NCI-H1105 treated with DMSO at 0.1 percent for 48 hours (cell line): Measurements from ENCODE around the gene SMPX.

Source experiments
- DNase-seq: peaks from one replicate; lab custom pipeline; 2025; lab: John Stamatoyannopoulos, UW

SMPX gene

DNA sequence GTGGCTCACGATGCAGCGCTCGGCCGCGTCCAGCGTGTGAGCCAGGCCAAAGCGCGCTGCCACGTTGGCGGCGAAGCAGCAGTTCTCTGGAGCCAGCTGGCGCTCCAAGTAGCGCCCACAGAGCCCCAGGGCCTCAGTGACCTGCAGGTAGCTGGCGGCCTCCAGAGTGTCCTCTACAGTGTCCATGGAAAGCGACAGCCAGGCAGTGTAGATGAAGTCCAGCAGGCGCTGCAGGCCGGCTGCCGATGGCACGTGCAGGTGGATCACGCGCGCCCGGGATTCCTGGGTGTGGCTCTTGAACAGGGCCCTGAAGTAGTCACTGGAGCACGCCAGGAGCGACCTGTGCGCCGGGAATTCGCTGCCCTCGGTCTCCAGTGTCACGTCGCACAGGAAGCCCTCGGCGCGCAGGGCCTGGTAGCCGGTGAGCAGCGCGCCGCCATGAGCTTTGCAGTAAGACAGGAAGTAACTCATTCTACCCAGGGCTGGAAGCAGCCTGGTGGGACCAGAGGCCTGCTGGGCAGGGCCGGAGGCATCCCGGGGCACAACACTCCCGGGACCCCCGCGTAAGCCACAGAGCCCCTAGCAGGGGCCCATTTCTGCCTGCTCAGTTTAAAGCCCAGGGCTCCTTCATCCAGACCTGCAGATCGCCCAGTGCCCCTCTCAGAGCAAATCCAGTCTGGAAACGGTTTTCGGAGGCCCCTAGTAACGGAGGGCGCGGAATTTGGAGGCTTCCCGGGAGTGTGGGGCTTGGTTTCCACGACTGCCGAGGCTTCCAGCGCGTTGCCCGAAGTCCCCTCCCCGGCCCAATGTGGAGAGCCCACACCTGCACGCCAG lies 100.4 kb downstream of the SMPX start:
- DNase-seq: no peak

DNA sequence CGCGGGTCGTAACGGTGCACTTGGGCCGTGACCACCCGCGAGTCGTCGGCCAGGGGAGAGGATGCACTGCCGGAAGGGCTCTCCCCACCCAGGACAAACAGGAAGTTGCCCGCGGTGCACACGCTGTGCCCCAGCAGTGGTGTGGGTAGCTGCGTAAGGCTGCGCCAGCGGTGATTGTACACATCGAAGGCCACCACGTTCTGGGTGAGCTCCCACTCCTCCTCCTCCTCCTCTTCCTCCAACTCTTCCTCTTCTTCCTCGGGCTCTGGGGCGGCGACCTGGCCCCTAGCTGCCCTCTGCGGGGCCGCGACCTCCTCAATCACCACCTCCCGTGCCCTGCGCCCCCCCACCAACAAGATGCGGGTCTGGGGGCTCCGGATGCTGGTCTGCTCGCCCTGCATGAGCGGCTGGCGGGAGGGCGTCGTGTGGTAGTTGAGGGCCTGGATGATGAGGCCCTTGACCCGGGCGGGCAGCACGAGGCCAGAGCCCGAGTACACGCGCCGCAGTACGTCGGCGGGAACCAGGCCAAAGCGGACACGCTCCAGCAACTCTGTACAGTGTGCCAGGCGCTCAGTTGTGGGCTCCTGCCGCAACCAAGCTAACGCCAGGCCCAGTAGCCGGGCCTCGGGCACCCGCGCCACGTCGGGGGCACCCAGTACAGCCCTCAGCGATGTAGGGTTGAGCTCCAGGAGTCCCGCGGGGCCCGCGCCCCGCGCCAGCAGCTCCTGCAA lies 101.2 kb downstream of the SMPX start:
- DNase-seq: no peak
